Cardiac fibroblast (primary cell): ENCODE measurements around the gene BICRA.

Experiments
- DNase-seq, 2 donors: peaks; one replicate each; pipeline versions ENCODE4 v3.0.0 to v3.0.0-alpha.2; 2010; ENCODE audit warnings: low read depth in 2 of 2
- H3K4me3 ChIP-seq, 2 donors: replicated peaks in 1 of 2; 1 replicate in 1 of 2; 2 replicates in 1 of 2; pipeline ENCODE4 v1.5.1; 2011; ENCODE audit warnings: low read depth in 2 of 2, low read length in 2 of 2, mild to moderate bottlenecking in 2 of 2, moderate library complexity in 1 of 2
- CTCF ChIP-seq: IDR thresholded peaks from one replicate; pipeline ENCODE4 v1.5.1; 2011; ENCODE audit warnings: low read depth, mild to moderate bottlenecking, low read length, inconsistent platforms

BICRA gene

DNA sequence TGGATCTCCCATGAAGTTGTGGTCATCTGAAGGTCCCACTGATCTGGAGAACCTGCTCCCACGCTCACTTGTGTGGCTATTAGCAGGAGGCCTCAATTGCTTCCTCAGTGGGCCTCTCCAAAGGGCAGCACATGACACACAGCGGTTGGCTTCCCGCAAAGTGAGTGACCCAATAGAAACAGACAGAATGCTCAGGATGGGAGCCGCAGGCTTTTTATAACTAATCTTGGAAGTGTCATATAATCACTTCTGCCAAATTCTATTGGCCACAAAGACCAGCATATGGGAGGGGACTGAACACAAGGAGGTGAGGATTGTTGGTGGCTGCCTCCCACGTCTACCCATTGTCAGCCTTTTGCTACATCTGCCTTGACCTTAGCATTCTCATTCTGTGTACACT lies 82.2 kb downstream of the BICRA start:
- no peak for TF ChIP-seq CTCF
- DNase-seq: no peak
- no peak overlapping the region for H3K4me3 ChIP-seq

- no peak for DNase-seq
- no peak overlapping the region for H3K4me3 ChIP-seq
- no peak for TF ChIP-seq CTCF
Observed at GRCh38 chr19:47691782-47692181, 82.8 kb downstream of the BICRA start.

GRCh38 chr19:47693489-47693888 lies 84.6 kb downstream of the BICRA start:
- no peak overlapping the region for H3K4me3 ChIP-seq
- DNase-seq: no peak
- no peak for TF ChIP-seq CTCF

- DNase-seq: no peak
- TF ChIP-seq CTCF: no peak
- H3K4me3 ChIP-seq: no peak overlapping the region
Observed at GRCh38 chr19:47693903-47694302, 85.0 kb downstream of the BICRA start.

DNA sequence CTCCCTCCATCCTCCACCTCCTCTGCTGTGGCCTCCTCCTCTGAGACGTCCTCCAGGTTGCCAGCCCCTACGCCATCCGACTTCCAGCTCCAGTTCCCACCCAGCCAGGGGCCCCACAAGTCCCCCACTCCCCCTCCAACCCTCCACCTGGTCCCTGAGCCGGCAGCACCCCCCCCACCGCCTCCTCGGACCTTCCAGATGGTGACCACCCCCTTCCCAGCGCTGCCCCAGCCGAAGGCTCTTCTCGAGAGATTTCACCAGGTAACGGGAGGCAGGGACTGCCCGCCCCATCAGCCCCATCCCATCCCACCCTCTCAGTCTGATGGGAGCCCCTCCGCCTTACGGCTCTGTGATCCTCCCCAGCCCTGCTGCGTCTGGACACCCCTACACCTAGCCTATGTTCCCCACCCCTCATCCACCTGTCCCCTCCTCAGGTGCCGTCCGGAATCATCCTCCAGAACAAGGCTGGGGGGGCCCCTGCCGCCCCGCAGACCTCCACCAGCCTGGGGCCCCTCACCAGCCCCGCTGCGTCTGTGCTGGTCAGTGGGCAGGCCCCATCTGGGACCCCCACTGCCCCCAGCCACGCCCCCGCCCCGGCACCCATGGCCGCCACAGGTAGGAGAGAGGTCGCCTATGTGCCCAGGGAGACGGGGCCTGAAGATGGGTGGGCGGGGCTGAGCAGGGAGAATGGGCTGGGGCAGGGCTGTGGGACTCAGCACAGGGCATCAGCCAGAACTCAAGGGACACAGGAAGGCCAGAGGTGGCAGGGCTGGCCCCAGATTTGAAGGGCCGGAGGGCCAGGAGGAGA lies 85.7 kb downstream of the BICRA start:
- no peak for DNase-seq

DNA sequence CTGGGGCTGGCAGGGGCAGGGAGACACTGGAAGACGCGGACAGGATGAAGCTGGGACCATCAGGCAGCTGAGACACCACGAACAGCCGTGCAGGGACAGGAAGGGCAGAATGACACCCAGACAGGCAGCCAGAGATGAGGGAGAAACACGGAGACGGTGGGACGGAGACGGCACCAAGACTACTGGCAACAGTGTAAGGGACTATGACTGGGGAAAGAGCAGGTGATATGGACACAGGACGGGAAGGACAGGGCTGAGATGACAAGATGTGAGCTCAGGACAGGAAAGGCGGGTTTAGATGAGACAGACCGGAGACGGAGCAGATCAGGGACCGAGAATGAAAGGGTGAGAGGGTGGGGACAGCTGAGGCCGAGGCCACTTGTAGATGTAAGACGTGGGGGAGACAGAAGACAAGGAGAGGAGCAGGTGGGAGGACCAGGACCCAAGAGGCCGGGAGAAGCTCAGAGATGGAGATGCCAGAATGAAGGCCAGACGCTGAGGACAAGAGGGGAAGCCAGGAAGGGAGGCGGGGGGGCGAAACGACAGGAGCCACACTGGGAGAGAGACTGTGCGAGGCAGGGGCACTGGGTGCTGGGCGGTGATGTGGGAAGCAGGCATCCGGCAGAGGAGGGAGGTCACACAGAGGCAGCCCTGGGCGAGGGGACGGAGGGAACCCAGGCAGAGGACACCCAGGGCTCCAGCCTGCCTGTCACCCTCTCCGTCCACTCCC lies 86.8 kb downstream of the BICRA start:
- H3K4me3 ChIP-seq: no peak overlapping the region
- DNase-seq: no peak
- TF ChIP-seq CTCF: no peak

More for the DNA sequence above, 85.7 kb downstream of the BICRA start:
- no peak for TF ChIP-seq CTCF
- H3K4me3 ChIP-seq: no peak overlapping the region
